ENCODE measurements around the gene ESF1. TPM values are rescaled to one million over a fixed set of nuclear protein-coding genes. Genes with fewer than 3 reads are reported as not detected.

ESF1 gene
- total and polyA plus RNA-seq, 2 of the 8 experiments (the other 6 are each of a cell fraction or from before 2014, with no cell fraction given), result 1.1 to 32.9 TPM

DNA sequence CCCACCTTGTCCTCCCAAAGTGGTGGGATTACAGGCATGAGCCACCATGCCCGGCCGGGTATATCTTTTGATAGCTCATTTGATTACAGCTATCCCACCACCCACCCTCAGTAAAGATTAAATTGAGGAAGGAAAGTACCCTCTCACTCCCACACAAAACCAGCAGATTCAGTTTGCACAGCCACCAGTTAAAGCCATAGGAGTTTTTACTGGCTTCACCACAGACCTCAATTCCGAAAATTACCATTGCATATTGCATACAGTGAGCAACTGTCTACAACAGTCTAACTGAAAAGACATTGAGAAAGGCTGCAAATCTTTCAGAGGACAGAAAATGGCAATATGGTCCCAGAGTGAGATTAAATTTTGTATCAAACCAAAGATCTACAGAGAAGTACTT is 34.9 kb downstream of the ESF1 start (continued):
- TF ChIP-seq, protein P1, sequence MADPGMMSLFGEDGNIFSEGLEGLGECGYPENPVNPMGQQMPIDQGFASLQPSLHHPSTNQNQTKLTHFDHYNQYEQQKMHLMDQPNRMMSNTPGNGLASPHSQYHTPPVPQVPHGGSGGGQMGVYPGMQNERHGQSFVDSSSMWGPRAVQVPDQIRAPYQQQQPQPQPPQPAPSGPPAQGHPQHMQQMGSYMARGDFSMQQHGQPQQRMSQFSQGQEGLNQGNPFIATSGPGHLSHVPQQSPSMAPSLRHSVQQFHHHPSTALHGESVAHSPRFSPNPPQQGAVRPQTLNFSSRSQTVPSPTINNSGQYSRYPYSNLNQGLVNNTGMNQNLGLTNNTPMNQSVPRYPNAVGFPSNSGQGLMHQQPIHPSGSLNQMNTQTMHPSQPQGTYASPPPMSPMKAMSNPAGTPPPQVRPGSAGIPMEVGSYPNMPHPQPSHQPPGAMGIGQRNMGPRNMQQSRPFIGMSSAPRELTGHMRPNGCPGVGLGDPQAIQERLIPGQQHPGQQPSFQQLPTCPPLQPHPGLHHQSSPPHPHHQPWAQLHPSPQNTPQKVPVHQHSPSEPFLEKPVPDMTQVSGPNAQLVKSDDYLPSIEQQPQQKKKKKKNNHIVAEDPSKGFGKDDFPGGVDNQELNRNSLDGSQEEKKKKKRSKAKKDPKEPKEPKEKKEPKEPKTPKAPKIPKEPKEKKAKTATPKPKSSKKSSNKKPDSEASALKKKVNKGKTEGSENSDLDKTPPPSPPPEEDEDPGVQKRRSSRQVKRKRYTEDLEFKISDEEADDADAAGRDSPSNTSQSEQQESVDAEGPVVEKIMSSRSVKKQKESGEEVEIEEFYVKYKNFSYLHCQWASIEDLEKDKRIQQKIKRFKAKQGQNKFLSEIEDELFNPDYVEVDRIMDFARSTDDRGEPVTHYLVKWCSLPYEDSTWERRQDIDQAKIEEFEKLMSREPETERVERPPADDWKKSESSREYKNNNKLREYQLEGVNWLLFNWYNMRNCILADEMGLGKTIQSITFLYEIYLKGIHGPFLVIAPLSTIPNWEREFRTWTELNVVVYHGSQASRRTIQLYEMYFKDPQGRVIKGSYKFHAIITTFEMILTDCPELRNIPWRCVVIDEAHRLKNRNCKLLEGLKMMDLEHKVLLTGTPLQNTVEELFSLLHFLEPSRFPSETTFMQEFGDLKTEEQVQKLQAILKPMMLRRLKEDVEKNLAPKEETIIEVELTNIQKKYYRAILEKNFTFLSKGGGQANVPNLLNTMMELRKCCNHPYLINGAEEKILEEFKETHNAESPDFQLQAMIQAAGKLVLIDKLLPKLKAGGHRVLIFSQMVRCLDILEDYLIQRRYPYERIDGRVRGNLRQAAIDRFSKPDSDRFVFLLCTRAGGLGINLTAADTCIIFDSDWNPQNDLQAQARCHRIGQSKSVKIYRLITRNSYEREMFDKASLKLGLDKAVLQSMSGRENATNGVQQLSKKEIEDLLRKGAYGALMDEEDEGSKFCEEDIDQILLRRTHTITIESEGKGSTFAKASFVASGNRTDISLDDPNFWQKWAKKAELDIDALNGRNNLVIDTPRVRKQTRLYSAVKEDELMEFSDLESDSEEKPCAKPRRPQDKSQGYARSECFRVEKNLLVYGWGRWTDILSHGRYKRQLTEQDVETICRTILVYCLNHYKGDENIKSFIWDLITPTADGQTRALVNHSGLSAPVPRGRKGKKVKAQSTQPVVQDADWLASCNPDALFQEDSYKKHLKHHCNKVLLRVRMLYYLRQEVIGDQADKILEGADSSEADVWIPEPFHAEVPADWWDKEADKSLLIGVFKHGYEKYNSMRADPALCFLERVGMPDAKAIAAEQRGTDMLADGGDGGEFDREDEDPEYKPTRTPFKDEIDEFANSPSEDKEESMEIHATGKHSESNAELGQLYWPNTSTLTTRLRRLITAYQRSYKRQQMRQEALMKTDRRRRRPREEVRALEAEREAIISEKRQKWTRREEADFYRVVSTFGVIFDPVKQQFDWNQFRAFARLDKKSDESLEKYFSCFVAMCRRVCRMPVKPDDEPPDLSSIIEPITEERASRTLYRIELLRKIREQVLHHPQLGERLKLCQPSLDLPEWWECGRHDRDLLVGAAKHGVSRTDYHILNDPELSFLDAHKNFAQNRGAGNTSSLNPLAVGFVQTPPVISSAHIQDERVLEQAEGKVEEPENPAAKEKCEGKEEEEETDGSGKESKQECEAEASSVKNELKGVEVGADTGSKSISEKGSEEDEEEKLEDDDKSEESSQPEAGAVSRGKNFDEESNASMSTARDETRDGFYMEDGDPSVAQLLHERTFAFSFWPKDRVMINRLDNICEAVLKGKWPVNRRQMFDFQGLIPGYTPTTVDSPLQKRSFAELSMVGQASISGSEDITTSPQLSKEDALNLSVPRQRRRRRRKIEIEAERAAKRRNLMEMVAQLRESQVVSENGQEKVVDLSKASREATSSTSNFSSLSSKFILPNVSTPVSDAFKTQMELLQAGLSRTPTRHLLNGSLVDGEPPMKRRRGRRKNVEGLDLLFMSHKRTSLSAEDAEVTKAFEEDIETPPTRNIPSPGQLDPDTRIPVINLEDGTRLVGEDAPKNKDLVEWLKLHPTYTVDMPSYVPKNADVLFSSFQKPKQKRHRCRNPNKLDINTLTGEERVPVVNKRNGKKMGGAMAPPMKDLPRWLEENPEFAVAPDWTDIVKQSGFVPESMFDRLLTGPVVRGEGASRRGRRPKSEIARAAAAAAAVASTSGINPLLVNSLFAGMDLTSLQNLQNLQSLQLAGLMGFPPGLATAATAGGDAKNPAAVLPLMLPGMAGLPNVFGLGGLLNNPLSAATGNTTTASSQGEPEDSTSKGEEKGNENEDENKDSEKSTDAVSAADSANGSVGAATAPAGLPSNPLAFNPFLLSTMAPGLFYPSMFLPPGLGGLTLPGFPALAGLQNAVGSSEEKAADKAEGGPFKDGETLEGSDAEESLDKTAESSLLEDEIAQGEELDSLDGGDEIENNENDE (IDR thresholded peaks at IDR 0.05; ENCODE audit: insufficient replicate concordance, low read length), result no peak
- TF ChIP-seq GTF2F1 (IDR thresholded peaks at IDR 0.05; ENCODE audit: borderline replicate concordance, low read depth, low read length), result no peak
- TF ChIP-seq RNF2 (IDR thresholded peaks at IDR 0.05; ENCODE audit: borderline replicate concordance, low read depth, low read length, missing control alignments, poor library complexity, severe bottlenecking), result no peak
- TF ChIP-seq SIN3A (conservative IDR thresholded peaks at IDR 0.05 in 1 of 2, IDR thresholded peaks at IDR 0.05 in 1 of 2; ENCODE audit: low read depth in 1 of 2, low read length in 2 of 2), result no peak
- no peak for TF ChIP-seq NANOG (IDR thresholded peaks at IDR 0.05; ENCODE audit: insufficient read depth, low read depth, low read length, poor library complexity, severe bottlenecking)
- TF ChIP-seq, protein P2, sequence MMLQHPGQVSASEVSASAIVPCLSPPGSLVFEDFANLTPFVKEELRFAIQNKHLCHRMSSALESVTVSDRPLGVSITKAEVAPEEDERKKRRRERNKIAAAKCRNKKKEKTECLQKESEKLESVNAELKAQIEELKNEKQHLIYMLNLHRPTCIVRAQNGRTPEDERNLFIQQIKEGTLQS (IDR thresholded peaks at IDR 0.05; ENCODE audit: insufficient read depth, low read depth, low read length), result no peak
- TF ChIP-seq KDM4A (IDR thresholded peaks at IDR 0.05; ENCODE audit: low read depth, low read length, severe bottlenecking), result no peak
- TF ChIP-seq RBBP5 (IDR thresholded peaks at IDR 0.05; ENCODE audit: borderline replicate concordance, low read depth, low read length), result no peak
- no peak for TF ChIP-seq SAP30 (IDR thresholded peaks at IDR 0.05; ENCODE audit: insufficient read depth, insufficient replicate concordance, low read length)

Data from H1 (cell line).